ENCODE results near the gene MDH1B. TPM values are rescaled to one million over a fixed set of nuclear protein-coding genes. Genes with fewer than 3 reads are reported as not detected.

MDH1B gene
- total RNA-seq, 1 experiment from 2014 or later: 3.7 TPM

DNA sequence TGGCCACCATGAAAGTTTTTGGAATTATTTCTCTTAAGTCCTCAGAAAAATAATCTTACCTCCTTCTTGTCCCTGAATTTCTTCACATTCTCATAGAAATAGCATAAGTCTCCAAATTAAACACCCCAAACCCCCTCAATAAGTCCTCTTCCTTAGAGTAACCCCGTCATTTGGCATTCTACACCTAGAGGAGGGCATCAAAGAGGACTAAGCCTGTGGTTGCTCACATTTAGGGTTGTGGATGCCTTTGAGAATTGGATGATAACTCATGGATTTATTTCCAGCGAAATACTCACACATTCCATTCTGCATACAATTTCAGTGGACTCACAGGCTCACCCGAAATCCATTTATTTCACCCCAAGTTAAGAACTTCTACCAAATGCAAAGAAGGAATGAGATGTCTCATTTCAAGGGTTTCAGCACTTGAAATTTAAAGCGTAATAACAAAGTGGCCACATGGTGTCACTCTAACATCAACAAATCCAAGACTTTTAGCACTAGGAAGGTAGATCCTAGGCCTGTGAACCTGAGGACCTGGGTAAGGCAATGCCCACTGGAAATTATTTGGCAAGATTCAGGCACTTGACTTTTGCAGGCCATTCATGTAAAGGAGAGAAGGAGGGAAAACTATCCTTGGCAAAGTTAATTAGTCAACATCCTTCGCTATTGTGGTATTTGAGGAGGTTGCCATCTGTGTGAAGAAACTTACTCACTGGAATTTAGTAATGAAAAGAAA, 71.6 kb downstream of the MDH1B start:
- no peak overlapping the region for H2AFZ ChIP-seq (ENCODE audit: low read depth, low read length, poor library complexity, severe bottlenecking)
- H4K20me1 ChIP-seq (ENCODE audit: insufficient read depth): no peaks in the 10 kb centered on the region
- peak; percentile 94 for ATAC-seq
- no peak overlapping the region for H3K27ac ChIP-seq (ENCODE audit: low read depth, low read length)
- H3K27me3 ChIP-seq (ENCODE audit: insufficient read depth, low read length): no peaks in the 10 kb centered on the region
- POLR2A ChIA-PET: no interaction called here
- H3K4me1 ChIP-seq (ENCODE audit: control insufficient read depth in 1 of 2, insufficient read depth in 2 of 2, low read length in 2 of 2): no peaks in the 10 kb centered on the region
- BruUV-seq (replicated peaks): no TSS peak
- CTCF ChIA-PET: interaction anchor here (1.5 kb wide), 1 partner anchor 89 kb away, joined by 5 read pairs; no protein-coding TSS in a partner anchor
- peak; percentile 75 for DNase-seq (ENCODE audit: low read depth, low spot score)
- no peak overlapping the region for H3K4me2 ChIP-seq (ENCODE audit: low read length)
- no peaks in the 10 kb centered on the region for H3K9me3 ChIP-seq (ENCODE audit: control insufficient read depth in 1 of 2, insufficient read depth in 1 of 2, low read depth in 1 of 2, low read length in 2 of 2)
- H3K79me2 ChIP-seq (ENCODE audit: insufficient read depth, low read length): no peaks in the 10 kb centered on the region
- intact Hi-C loops (cut with micrococcal nuclease): loop anchor here (1.0 to 10.0 kb wide), 5 partner anchors 88 to 1349 kb away; no protein-coding TSS in a partner anchor
- H3K9ac ChIP-seq (ENCODE audit: low read length): no peak overlapping the region
- no peaks in the 10 kb centered on the region for H3K36me3 ChIP-seq (ENCODE audit: control insufficient read depth in 1 of 2, insufficient read depth in 2 of 2, low read length in 2 of 2)
- H3K4me3 ChIP-seq (replicated peaks in 1 of 2; ENCODE audit: low read depth in 1 of 2, low read length in 2 of 2): no peak overlapping the region
- RAD21 ChIA-PET (ENCODE audit: low non-redundant PET in 1 of 2, low total read pairs in 2 of 2, uncharacterized antibody in 2 of 2, unreplicated experiment in 2 of 2): no interaction called here
- H3K9me2 ChIP-seq (ENCODE audit: insufficient read depth): no peaks in the 10 kb centered on the region
- TF ChIP-seq ZNF274 (IDR thresholded peaks at IDR 0.05; ENCODE audit: low read depth, low read length) (no peak), CEBPB (IDR thresholded peaks at IDR 0.05; ENCODE audit: low read depth) (no peak), SRF (IDR thresholded peaks at IDR 0.05; ENCODE audit: low read depth) (no peak), ZFX (IDR thresholded peaks at IDR 0.05) (no peak), POLR2AphosphoS5 (IDR thresholded peaks at IDR 0.05; ENCODE audit: low read depth, low read length) (no peak), JUND (IDR thresholded peaks at IDR 0.05) (no peak), SP1 (IDR thresholded peaks at IDR 0.05; ENCODE audit: low read depth) (no peak), POLR2A (IDR thresholded peaks at IDR 0.05; ENCODE audit: borderline replicate concordance, extremely low read depth, insufficient read depth, insufficient read length) (no peak), TCF7L2 (IDR thresholded peaks at IDR 0.05; ENCODE audit: borderline replicate concordance, extremely low read depth, insufficient read depth, insufficient read length) (no peak), RAD21 (IDR thresholded peaks at IDR 0.05; ENCODE audit: low read depth) (peak; percentile 89), ELF1 (IDR thresholded peaks at IDR 0.05; ENCODE audit: borderline replicate concordance, low read depth) (no peak), SIN3A (IDR thresholded peaks at IDR 0.05; ENCODE audit: low read depth) (no peak), YY1 (IDR thresholded peaks at IDR 0.05; ENCODE audit: extremely low read depth, insufficient replicate concordance, low read depth, low read length) (no peak), EZH2 (IDR thresholded peaks at IDR 0.05) (no peak), CBX3 (IDR thresholded peaks at IDR 0.05; ENCODE audit: low read depth) (peak; percentile 15; the same call in 1 of the 2 replicates), EZH2phosphoT487 (IDR thresholded peaks at IDR 0.05; ENCODE audit: borderline replicate concordance) (no peak), FOSL1 (IDR thresholded peaks at IDR 0.05; ENCODE audit: low read depth) (no peak)
- TF ChIP-seq, protein P1, sequence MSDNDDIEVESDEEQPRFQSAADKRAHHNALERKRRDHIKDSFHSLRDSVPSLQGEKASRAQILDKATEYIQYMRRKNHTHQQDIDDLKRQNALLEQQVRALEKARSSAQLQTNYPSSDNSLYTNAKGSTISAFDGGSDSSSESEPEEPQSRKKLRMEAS (IDR thresholded peaks at IDR 0.05): no peak
- TF ChIP-seq, protein P2, sequence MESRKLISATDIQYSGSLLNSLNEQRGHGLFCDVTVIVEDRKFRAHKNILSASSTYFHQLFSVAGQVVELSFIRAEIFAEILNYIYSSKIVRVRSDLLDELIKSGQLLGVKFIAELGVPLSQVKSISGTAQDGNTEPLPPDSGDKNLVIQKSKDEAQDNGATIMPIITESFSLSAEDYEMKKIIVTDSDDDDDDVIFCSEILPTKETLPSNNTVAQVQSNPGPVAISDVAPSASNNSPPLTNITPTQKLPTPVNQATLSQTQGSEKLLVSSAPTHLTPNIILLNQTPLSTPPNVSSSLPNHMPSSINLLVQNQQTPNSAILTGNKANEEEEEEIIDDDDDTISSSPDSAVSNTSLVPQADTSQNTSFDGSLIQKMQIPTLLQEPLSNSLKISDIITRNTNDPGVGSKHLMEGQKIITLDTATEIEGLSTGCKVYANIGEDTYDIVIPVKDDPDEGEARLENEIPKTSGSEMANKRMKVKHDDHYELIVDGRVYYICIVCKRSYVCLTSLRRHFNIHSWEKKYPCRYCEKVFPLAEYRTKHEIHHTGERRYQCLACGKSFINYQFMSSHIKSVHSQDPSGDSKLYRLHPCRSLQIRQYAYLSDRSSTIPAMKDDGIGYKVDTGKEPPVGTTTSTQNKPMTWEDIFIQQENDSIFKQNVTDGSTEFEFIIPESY (IDR thresholded peaks at IDR 0.05; ENCODE audit: extremely low read depth, insufficient replicate concordance, low read length): no peak
- TF ChIP-seq, protein P3, sequence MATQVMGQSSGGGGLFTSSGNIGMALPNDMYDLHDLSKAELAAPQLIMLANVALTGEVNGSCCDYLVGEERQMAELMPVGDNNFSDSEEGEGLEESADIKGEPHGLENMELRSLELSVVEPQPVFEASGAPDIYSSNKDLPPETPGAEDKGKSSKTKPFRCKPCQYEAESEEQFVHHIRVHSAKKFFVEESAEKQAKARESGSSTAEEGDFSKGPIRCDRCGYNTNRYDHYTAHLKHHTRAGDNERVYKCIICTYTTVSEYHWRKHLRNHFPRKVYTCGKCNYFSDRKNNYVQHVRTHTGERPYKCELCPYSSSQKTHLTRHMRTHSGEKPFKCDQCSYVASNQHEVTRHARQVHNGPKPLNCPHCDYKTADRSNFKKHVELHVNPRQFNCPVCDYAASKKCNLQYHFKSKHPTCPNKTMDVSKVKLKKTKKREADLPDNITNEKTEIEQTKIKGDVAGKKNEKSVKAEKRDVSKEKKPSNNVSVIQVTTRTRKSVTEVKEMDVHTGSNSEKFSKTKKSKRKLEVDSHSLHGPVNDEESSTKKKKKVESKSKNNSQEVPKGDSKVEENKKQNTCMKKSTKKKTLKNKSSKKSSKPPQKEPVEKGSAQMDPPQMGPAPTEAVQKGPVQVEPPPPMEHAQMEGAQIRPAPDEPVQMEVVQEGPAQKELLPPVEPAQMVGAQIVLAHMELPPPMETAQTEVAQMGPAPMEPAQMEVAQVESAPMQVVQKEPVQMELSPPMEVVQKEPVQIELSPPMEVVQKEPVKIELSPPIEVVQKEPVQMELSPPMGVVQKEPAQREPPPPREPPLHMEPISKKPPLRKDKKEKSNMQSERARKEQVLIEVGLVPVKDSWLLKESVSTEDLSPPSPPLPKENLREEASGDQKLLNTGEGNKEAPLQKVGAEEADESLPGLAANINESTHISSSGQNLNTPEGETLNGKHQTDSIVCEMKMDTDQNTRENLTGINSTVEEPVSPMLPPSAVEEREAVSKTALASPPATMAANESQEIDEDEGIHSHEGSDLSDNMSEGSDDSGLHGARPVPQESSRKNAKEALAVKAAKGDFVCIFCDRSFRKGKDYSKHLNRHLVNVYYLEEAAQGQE (IDR thresholded peaks at IDR 0.05; ENCODE audit: low read depth): no peak
- TF ChIP-seq, protein P4, sequence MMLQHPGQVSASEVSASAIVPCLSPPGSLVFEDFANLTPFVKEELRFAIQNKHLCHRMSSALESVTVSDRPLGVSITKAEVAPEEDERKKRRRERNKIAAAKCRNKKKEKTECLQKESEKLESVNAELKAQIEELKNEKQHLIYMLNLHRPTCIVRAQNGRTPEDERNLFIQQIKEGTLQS (IDR thresholded peaks at IDR 0.05): no peak
